Activated CD4-positive, CD25-positive, alpha-beta regulatory T cell treated with anti-CD3 and anti-CD28 coated beads, Interleukin-2, amount 50 U/mL, for 24 hours (primary cell): Measurements from ENCODE around the gene STMN3.
"Not testable (repeated sequence)": the region's sequence is repeated elsewhere in the genome, so short reads cannot be mapped to it uniquely, and the experiment has no call there.

ENCODE experiments used
- ATAC-seq, 2 donors: fragments of 150-1000 bp; cut with Tn5 transposase; one replicate each; pipeline ENCODE4 v1.10.0; 2021; ENCODE audit warnings: mild to moderate bottlenecking in 1 of 2, moderate library complexity in 1 of 2

Gene STMN3

DNA sequence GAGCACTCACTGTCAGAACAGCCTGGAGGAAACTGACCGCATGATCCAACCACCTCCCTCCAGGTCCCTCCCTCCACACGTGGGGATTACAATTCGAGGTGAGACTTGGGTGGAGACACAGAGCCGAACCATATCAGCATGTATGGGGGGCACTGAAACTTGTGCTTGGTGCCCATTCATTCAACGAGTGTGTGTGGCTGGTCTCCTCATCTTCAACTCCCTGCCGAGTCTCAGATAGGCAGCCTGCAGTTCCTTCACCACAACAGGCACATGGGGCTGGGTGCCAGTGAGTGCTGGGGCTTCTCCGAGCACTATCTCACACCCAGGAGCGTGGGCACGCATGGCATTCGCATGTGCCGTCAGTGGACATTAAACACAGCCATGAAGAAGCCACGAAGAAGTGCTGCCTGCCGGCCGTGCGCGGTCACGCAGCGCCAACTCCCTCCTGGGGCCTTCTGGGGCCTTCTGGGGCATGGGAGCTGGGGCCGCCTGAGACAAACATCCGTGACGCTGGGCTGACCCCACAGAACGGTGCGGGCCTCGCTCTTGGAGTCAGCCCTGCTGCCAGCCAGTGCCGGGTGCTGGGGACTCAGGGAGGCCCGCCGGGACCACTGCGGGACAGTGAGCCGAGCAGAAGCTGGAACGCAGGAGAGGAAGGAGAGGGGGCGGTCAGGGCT, 4.2 kb upstream of the STMN3 start:
- ATAC-seq, result no peak

DNA sequence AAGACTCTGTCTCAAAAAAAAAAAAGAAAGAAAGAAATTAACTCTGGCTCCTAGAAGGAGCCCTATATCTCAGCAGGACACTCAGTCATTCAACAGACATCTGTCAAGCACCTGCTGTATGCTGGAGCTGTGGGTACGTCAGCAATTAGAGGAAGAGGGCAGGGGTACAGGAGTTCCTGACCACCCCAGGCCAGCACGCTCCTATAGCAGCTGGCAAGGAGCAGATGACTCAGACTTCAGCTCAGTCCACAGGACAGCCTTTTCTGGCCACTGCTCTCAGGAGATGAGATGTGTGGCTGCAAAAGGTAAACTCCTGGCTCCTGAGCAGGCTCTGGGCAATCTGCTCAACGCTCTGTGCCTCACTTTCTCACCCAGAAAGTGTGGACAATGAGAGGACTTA, 3.2 kb upstream of the STMN3 start:
- no peak for ATAC-seq

DNA sequence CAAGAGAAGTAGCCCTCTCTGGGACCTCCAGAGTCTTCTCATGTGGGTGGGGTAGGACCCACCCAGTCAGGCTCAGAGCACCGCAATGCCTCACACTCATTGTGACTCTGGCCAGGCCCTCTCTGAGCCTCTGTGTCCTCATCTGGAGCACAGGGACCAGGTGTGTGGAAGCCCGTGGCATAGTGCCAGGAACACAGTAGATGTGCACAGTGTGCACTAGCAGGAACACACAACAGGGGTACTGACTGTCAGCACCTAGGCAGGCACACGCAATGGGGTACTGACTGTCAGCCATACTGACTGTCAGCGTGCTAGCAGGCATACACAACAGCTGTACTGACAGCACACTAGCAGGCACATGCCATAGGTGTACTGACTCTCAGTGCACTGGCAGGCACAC, 2.0 kb upstream of the STMN3 start:
- ATAC-seq, result no peak

DNA sequence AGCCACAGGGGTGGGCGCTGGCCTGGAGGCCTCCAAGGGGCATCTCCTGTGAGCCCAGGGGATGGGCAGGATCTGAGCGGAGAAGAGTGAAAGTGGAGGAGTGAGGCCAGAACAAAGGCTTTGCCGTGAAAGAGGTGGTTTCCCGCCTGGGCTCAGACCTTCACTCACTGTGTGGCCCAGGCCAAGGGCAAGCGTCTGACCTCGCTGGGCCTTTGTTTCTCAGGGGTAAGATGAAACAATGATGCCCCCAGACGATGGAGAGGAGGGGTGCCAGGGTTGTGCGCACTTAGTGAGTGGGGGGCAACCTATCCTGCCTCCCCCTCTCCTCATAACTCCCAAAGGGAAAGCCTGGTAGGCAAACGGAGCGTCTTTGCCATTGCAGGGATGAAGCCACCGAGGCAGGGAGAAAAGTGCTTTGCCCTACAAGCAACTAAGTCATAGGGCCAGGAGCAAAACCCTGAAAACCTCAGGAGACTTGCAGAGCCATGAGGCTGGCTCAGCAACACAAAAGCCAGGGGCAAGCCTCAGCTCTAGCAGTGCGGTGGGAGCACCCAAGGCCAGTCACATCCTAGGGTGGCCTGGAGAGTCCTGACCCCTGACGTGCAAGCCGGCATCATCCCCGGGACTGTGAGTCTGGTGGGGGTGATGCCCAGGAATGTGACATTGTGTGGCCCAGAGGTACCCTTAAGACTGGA, 897 bp upstream of the STMN3 start:
- ATAC-seq, result no peak

DNA sequence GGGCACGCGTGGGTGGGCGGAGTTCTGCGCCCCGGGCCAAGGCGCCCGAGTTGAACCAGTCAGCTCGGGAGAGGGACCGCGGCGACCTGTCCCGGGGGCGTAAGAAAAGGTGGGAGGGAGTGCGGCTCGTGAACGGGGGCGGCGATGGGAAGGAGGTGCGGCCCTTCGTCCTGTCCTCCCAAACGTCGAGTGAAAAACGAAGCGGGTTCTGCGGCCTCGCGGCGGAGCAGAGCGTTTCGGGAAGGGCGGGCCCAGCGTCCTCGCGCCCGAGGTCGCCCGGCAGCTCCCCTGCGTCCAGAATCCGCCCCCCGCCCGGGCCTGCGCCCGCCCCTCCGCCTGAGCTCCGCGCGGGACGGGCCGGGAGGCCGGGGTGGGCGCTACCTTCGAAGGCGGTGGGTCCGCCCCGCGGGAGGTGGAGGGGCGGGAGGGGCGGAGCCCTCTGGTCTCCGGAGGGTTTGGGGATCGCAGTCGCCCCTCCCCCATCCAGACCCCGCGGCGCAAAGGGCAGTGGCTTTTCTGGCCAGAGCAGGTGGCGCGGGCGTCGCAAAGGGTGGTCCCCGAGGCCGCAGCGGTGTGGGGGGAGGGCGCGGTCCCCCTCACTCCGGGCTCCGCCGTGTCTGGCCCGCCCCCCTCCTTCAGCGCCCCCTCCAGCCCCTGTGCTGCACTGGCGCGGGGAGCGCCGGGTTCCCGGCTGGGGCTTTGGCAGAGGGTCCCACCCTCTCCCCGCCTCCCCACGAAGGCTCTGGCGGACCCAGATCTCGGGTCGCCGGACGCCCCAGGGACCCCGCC, 838 bp downstream of the STMN3 start:
- ATAC-seq, result peak; percentile 19 to 39

DNA sequence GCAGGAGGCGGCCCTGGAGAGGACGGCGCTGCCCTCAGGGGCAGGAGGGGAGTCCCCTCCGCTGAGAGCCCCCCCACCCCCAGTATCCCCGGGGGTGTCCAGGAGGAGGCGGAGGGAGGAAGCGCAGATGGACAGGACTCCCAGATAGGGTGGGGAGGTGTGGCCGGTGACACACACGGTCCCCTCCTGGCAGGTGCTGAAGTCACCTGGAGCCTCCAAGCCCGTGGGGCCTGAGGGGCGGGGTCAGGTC, 1.4 kb downstream of the STMN3 start:
- ATAC-seq, result no peak

DNA sequence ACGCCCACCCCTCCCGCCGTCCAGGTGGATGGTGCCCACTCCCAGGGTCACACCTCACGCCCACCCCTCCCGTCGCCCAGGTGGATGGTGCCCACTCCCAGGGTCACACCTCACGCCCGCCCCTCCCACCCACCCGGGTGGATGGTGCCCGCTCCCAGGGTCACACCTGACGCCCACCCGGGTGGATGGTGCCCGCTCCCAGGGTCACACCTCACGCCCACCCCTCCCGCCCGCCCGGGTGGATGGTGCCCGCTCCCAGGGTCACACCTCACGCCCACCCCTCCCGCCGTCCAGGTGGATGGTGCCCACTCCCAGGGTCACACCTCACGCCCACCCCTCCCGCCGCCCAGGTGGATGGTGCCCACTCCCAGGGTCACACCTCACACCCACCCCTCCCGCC, 2.7 kb downstream of the STMN3 start:
- ATAC-seq, result not testable (repeated sequence)

DNA sequence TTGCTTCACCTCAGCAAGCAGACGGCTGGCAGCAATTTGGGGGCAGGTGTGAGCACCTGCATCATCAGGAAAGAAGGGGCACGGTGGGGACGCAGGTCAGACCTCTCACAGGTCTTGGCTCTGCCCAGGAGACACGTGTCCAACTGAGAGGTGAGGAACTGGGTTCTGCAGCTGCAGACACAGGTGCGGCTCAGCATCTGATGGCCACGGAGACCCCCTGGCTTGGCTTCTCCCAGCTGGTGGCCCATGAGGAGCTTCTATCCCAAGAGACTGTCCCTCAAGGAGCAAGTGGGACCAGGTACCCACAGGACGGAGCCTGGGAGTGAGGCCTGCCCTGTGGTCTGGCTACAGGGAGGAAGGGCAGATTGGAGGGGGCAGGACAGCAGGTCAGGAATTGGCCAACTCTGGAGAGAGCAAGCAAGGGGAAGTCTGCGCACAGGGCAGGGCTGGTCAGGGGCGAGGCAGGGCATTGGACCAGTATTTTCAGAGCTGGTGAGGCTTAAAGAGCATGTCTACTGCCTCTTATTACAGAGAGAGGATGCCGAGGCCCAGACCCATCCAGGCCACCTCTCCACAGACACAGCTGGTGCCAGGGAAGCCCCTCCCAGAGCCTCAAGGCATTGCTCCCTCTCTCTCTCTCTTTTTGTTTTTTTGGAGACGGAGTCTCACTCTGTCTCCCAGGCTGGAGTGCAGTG, 4.2 kb downstream of the STMN3 start:
- no peak for ATAC-seq

DNA sequence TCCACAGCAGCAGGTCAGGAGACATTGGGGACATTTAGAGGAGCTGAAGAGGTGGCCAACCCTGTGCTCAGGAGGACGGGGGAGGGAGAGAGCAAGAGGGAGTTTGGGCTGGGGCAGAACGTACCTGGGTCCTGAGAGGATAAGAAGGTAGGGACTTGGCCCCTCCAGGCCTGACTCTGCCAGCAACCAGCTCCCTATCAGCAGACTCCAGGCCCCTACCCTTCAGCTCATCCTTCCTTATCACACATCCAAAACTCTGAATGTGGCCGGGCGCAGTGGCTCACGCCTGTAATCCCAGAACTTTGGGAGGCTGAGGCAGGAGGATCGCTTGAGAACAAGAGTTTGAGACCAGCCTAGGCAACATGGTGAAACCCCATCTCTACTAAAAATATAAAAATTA, 5.0 kb downstream of the STMN3 start:
- no peak for ATAC-seq

DNA sequence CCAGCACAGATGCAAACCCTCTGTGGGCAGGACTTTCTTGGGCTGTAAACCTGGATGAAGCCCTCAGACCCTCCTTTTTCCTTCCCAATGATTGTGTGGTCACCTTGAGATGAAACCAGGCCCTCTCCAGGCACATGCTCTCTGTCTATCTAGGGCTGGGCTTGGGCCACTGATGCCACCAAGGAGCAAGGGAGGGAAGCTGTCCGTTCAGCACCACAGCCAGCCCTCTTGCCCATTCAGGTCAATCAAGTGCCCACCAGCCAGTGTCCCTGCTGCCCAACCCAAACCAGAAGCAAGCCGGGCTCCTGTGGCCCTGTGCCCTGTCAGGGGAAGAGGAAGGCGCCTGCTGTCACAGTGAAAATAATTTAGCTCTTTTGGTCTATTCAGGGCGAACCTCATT, 8.0 kb downstream of the STMN3 start:
- no peak for ATAC-seq

DNA sequence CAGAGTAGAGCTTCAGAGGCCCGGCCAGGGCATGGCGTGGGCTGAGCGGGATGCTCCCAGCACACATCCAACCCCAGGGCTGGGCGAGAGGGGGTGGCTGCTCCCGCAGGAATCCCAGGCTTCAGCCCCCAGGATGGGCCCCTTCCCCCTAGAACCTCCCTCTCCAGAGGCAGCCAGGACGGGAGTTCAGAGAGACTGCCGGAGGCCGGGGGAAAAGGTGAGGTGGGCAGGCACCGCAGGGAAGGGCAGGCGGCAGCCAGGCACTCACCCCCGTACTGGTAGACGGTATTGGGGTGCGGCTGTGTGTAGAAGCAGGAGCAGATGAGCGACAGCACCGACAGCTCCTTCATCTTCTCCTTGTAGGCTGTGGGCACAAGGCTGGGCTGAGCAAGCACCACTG, 9.3 kb downstream of the STMN3 start:
- no peak for ATAC-seq

DNA sequence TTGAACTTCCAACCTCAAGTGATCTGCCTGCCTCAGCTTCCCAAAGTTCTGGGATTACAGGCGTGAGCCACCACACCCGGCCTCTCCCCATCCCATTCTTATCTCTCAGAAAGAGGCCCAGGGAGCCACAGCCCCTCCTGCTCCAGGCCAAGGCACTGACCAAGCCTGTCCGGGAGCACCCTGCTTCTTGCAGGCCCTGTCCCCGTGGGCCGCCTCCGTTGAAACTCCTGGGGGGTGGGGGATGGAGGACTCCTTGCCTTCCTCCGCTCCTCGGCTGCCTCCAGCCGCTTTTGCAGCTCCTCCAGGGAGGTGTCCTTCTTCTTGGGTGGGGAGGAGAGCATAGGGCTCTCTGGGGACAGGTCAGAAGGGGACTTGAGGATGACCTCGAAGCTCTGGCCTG, 9.7 kb downstream of the STMN3 start:
- ATAC-seq, result no peak

DNA sequence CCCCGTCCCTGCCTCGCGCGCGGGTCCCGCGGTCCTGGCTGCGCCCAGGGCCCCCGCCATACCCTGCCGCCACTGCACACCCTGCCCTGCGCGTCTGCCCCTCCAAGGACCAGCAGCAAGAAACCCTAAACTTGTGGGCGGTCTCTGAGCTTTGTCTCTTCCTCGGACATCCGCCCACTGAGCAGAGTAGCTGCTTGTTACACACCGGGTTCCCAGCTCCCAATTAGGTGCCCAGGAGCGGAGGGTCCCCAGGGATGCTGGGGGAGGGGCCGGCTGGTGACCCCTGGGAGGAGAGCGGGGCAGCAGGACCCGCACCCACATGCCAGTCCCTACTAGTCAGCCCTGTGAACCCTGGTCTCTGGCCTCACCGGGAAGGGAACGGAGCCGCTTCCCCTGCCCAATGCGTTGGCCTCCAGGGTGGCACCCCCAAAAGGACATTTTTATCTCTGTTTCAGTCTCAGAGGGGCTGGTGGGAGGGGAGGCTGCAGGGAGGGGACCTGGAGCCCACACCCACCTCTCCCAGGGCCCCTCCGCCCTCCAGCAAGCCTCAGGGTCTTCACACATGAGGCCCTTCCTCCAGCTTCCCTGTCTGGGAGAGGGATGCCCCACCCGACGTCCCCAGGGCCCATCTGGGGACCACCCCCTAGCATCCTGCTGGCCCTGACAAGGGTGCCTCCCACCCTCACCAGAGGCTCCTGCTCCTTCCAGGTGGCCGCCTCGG, 10.5 kb downstream of the STMN3 start:
- ATAC-seq, result no peak

DNA sequence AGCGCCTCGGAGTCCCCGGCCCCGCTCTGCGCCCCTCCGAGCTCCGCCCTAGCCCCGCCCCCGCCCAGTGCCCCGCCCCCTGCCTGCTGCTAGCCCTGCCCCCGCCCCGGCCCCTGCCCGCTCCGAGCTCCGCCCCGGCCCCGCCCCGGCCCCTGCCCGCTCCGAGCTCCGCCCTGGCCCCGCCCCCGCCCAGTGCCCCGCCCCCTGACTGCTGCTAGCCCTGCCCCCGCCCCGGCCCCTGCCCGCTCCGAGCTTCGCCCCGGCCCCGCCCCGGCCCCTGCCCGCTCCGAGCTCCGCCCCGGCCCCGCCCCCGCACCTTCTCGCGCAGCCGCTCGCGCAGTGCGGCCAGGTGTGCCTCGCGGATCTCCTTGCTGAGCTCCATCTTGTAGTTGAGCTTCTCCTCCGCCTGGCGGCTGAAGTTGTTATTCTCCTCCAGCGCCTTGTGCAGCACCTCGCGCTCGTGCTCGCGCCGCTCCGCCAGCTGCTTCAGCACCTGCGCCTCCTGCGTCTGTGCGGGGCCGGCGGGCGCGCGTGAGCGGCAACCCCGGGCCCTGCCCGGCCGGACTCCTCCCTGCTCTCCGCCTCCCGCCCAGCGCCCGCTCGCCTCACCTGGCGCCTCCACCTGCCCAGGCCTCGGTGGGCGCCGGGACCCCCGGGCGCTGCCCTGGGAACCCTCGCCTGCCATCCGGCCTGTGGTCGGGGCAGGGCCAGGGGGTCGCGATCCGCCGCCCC, 11.3 kb downstream of the STMN3 start:
- ATAC-seq, result peak; percentile 76 to 77

DNA sequence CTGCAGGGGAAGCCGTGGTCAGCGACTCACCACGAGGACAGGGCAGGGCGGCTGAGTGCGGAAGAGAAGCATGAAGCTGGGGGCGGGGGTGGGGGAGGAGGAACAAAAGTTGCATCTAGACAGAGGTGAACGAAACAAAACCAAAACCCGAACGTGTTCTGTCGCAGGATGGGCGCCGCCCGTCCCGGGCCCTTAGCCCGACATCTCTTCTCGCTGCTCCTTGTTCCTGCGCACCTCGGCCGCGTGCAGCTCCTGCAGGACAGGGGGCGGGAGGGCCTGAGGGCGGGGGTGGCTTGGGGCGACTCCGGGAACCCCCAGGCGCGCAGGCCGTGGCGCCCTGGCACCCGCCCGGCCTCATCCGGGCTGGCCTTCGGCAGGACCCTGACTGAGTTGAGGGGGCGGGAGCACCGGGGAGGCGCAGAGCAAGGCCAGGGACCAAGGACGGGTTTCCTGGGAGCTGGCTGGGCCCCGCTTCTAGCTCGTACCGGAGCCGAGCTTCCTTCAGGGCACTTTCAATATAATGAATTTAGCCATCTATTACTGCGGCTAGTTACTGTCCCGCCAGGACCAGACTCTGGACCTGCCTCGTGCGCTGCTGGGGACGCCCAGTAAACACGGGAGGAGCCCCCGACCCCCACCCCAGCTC, 12.0 kb downstream of the STMN3 start:
- ATAC-seq, result peak; percentile 28 to 30

DNA sequence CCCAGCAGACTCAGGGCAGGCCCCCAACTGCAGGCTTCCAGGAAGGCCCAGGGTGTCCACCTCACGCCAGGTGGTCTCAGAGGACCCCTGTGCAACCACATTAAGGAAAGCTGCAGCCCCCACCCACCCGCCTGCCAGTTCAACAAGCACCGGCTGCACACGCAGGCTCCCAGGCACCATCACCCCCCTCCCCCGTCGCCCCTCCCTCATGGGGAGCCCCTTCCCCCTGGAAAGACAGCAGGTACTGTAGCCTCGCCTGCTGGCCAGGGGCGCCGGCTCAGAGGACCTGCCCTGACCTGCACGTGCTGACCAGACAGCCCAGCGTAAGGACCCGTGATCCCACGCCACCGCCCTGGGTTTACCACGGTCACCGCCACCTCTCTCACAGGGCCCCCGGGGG, 12.5 kb downstream of the STMN3 start:
- not testable (repeated sequence) for ATAC-seq

DNA sequence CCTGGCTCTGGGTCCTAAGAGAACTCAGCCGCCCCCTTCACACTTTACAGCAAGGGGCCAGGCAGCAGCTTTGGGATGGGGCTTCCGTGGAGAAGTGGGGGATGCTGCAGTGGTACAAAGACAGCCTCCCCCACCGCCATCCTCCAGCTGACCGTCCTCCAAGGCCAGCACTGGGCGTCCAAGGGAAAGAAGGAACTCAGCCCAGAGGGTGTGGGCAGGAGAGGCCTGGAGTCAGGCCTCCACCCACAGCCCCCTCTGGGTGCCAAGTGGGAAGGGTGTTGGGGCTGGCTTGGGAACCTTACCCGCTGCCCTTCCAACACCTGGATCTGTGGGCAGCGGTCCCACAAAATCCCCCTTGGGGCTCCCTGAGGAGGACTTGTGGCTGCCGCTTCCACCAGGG, 13.1 kb downstream of the STMN3 start:
- no peak for ATAC-seq

DNA sequence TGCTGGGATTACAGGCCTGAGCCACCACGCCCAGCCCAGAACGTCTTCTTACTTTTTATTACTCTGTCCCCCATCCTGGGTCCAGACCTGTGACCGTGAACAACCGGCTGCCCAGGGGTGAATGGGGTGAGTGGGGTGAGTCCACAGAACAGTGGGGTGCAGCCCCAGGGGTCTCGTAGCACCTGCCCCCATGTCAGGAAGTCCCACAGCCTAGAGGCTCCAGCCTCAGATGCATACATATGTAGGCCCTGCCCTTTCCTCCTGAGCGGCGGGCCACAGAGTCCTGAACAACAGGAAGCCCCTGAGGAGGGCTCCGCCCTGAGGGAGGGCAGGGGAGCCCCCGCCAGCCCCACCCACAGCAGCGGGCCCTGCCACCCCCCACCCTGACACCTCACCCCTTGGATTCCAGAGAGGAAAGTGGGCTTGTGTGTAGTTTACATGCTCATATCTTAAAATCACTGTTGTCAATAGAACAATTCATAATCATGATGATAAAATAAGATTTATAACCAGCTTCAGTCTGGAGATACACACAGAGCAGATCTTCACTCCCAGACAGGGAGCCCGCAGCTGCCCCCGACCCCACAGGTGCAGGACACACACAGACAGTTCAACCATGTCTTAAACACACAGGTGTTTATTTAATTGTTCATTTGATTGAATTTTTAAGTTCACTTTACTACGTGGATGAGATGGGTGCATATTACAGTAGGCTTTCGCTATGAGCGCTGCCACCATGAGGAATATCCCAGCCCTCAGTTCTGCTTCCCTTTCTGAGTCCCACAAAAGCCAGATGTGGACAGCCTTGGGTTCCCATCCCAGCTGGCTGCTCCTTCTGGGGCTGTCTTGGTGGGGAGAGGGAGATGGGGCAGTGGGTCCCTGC, 13.9 kb downstream of the STMN3 start:
- peak; percentile 39 to 50 for ATAC-seq

DNA sequence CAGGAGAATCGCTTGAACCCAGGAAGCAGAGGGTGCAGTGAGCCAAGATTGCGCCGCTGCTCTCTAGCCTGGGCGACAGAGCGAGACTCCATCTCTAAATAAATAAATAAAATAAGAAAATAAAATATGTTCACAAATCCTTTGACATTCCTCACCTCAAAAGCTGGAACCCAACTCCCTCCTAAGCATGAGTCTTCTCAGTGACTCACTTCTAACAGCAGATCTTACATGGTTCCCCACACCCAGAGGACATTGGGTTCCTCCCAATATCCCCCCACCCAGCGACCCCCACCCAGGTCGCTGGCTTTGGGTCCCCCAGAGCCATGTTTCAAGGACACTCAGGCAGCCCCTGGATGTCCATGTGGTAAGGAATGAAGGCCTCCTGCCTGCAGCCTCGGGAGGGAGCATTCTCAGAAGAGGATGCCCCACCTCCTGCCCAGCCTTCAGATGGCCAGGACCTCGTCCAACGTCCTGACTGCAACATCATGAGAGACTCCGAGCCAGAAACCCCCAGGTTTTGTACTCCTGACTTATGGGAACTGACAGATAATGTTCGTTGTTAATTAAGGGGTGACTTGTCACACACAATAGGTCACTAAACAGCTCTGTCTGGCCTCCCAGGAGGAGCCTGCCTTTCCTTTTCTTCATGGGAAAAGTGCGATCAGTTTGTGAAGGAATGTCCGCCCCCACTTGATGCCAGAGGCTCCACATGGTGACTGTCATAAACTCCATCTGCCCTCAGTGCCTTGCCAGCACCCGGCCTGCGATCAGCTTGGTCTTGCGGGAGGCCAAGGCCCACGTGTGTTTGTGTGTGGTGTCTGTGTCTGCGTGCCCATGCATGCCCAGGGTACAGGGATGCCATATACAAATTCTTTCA, 16.2 kb downstream of the STMN3 start:
- ATAC-seq, result no peak
